Measurements from ENCODE around the gene TERB1. TPM values are rescaled to one million over a fixed set of nuclear protein-coding genes. Genes with fewer than 3 reads are reported as not detected.
A peak's percentile ranks its signal among the peaks of the same experiment; 100 is the strongest.

Gene TERB1
- total and polyA plus RNA-seq, 2 experiments from 2014 or later: not detected

- Histone ChIP-seq H3K4me1 (ENCODE audit: insufficient read depth) (peaks cover 28% of the 10 kb centered on the region), H3K27ac (no peak overlapping the region), H3K9me2 (ENCODE audit: insufficient read depth) (no peaks in the 10 kb centered on the region), H3K36me3 (ENCODE audit: low read depth) (peaks cover 38% of the 10 kb centered on the region), H3K79me2 (ENCODE audit: insufficient read depth) (peaks cover 92% of the 10 kb centered on the region), H3K27me3 (replicated peaks; ENCODE audit: insufficient read depth) (no peaks in the 10 kb centered on the region), H3K9me3 (ENCODE audit: low read depth) (no peaks in the 10 kb centered on the region), H4K20me1 (ENCODE audit: insufficient read depth) (no peaks in the 10 kb centered on the region), H3K9ac (no peak overlapping the region), H3K4me2 (ENCODE audit: unreplicated experiment) (no peak overlapping the region), H3K4me3 (no peak overlapping the region), H2AFZ (no peak overlapping the region), H3F3A (ENCODE audit: insufficient read depth) (peaks cover 36% of the 10 kb centered on the region)
- no peak for TF ChIP-seq EZH2phosphoT487 (IDR thresholded peaks at IDR 0.05; ENCODE audit: insufficient read depth, low read depth)
- no peak for TF ChIP-seq EZH2 (IDR thresholded peaks at IDR 0.05; ENCODE audit: insufficient read depth, poor library complexity, severe bottlenecking)
- in situ Hi-C loops (cut with MboI): no loop called here
- WGBS, 2 experiments (ENCODE audit: low coverage in 1 of 2, low lambda C conversion rate in 2 of 2, missing lambda C conversion rate in 2 of 2): 84 to 86% methylated on average over 3 of the region's 3 CpGs
- DNase-seq: no peak
These were observed 55.3 kb downstream of the TERB1 start for GRCh38 chr16:66746048-66746447.

- Histone ChIP-seq H3K79me2 (ENCODE audit: insufficient read depth) (peaks cover 92% of the 10 kb centered on the region), H4K20me1 (ENCODE audit: insufficient read depth) (no peaks in the 10 kb centered on the region)
These were observed 59.2 kb downstream of the TERB1 start for GRCh38 chr16:66741950-66742808.

GRCh38 chr16:66741169-66741900 lies 60.0 kb downstream of the TERB1 start:
- peak overlapping the region; percentile 91 for H3K27ac ChIP-seq
- no peaks in the 10 kb centered on the region for H4K20me1 ChIP-seq (ENCODE audit: insufficient read depth)
- H3K4me2 ChIP-seq (ENCODE audit: unreplicated experiment): peak overlapping the region; percentile 54
- 7 to 8% methylated on average over 10 of the region's 10 CpGs for WGBS, 2 experiments (ENCODE audit: low coverage in 1 of 2, low lambda C conversion rate in 2 of 2, missing lambda C conversion rate in 2 of 2)
- H2AFZ ChIP-seq: no peak overlapping the region; the same call in 1 of the 2 replicates
- no peaks in the 10 kb centered on the region for H3K9me3 ChIP-seq (ENCODE audit: low read depth)
- H3K9ac ChIP-seq: peak overlapping the region; percentile 72
- peak; percentile 94 for DNase-seq
- in situ Hi-C loops (cut with MboI): no loop called here
- peak overlapping the region; percentile 18; the same call in 1 of the 2 replicates for H3K4me3 ChIP-seq
- peaks cover 34% of the 10 kb centered on the region for H3K4me1 ChIP-seq (ENCODE audit: insufficient read depth)
- H3K36me3 ChIP-seq (ENCODE audit: low read depth): peaks cover 43% of the 10 kb centered on the region
- no peaks in the 10 kb centered on the region for H3K27me3 ChIP-seq (replicated peaks; ENCODE audit: insufficient read depth)
- no peaks in the 10 kb centered on the region for H3K9me2 ChIP-seq (ENCODE audit: insufficient read depth)
- peaks cover 92% of the 10 kb centered on the region for H3K79me2 ChIP-seq (ENCODE audit: insufficient read depth)
- TF ChIP-seq EZH2 (IDR thresholded peaks at IDR 0.05; ENCODE audit: insufficient read depth, poor library complexity, severe bottlenecking) (no peak), EZH2phosphoT487 (IDR thresholded peaks at IDR 0.05; ENCODE audit: insufficient read depth, low read depth) (no peak)
- peaks cover 45% of the 10 kb centered on the region for H3F3A ChIP-seq (ENCODE audit: insufficient read depth)

More at GRCh38 chr16:66741950-66742808, 59.2 kb downstream of the TERB1 start:
- H3K9ac ChIP-seq: peak overlapping the region; percentile 72
- in situ Hi-C loops (cut with MboI): no loop called here
- no peak for TF ChIP-seq EZH2 (IDR thresholded peaks at IDR 0.05; ENCODE audit: insufficient read depth, poor library complexity, severe bottlenecking)
- TF ChIP-seq EZH2phosphoT487 (IDR thresholded peaks at IDR 0.05; ENCODE audit: insufficient read depth, low read depth): no peak
- no peaks in the 10 kb centered on the region for H3K9me2 ChIP-seq (ENCODE audit: insufficient read depth)
- H3K9me3 ChIP-seq (ENCODE audit: low read depth): no peaks in the 10 kb centered on the region
- H3K4me1 ChIP-seq (ENCODE audit: insufficient read depth): peaks cover 28% of the 10 kb centered on the region
- peak; percentile 26 for DNase-seq
- H3K4me2 ChIP-seq (ENCODE audit: unreplicated experiment): peak overlapping the region; percentile 48
- H3F3A ChIP-seq (ENCODE audit: insufficient read depth): peaks cover 47% of the 10 kb centered on the region
- H3K27me3 ChIP-seq (replicated peaks; ENCODE audit: insufficient read depth): no peaks in the 10 kb centered on the region
- peak overlapping the region; percentile 22 for H2AFZ ChIP-seq
- H3K36me3 ChIP-seq (ENCODE audit: low read depth): peaks cover 41% of the 10 kb centered on the region
- H3K27ac ChIP-seq: peak overlapping the region; percentile 91
- WGBS, 2 experiments (ENCODE audit: low coverage in 1 of 2, low lambda C conversion rate in 2 of 2, missing lambda C conversion rate in 2 of 2): 76 to 79% methylated on average over 10 of the region's 10 CpGs
- 0 out of 2 replicates have a peak overlapping the region, but pooled peaks have one; percentile 8 for H3K4me3 ChIP-seq

GRCh38 chr16:66740533-66740932 lies 60.9 kb downstream of the TERB1 start:
- Histone ChIP-seq H2AFZ (no peak overlapping the region), H3K9me2 (ENCODE audit: insufficient read depth) (no peaks in the 10 kb centered on the region), H3K27me3 (replicated peaks; ENCODE audit: insufficient read depth) (no peaks in the 10 kb centered on the region), H3K27ac (peak overlapping the region; percentile 91), H3K4me3 (no peak overlapping the region), H3K79me2 (ENCODE audit: insufficient read depth) (peaks cover 92% of the 10 kb centered on the region), H3K36me3 (ENCODE audit: low read depth) (peaks cover 48% of the 10 kb centered on the region), H3K9ac (peak overlapping the region; percentile 72), H3K4me1 (ENCODE audit: insufficient read depth) (peaks cover 39% of the 10 kb centered on the region), H3F3A (ENCODE audit: insufficient read depth) (peaks cover 40% of the 10 kb centered on the region), H3K4me2 (ENCODE audit: unreplicated experiment) (peak overlapping the region; percentile 54), H3K9me3 (ENCODE audit: low read depth) (no peaks in the 10 kb centered on the region), H4K20me1 (ENCODE audit: insufficient read depth) (no peaks in the 10 kb centered on the region)
- no peak for TF ChIP-seq EZH2 (IDR thresholded peaks at IDR 0.05; ENCODE audit: insufficient read depth, poor library complexity, severe bottlenecking)
- TF ChIP-seq EZH2phosphoT487 (IDR thresholded peaks at IDR 0.05; ENCODE audit: insufficient read depth, low read depth): no peak
- in situ Hi-C loops (cut with MboI): no loop called here
- peak; percentile 73 for DNase-seq
- 46 to 53% methylated on average over 2 of the region's 2 CpGs for WGBS, 2 experiments (ENCODE audit: low coverage in 1 of 2, low lambda C conversion rate in 2 of 2, missing lambda C conversion rate in 2 of 2)

All from GM23248 (cell line).